GM12878 (cell line): Measurements from ENCODE around the gene ZNF200. TPM values are rescaled to one million over a fixed set of nuclear protein-coding genes. Genes with fewer than 3 reads are reported as not detected.

Experiments used
- ASH2L ChIP-seq: fragments of 300-600, 200-600 bp; sonication (generic); IDR thresholded peaks from 2 replicates; pipeline ENCODE4 v1.6.1; 2017; ENCODE audit warnings: low read depth, mild to moderate bottlenecking, borderline replicate concordance
- ATF7 ChIP-seq: fragments of 450-650 bp; IDR thresholded peaks from 2 replicates; pipeline ENCODE4 v1.6.1; 2016; ENCODE audit warnings: low read depth, mild to moderate bottlenecking
- BACH1 ChIP-seq: fragments of 450-650 bp; IDR thresholded peaks from 2 replicates; pipeline ENCODE4 v1.6.1; 2017; ENCODE audit warnings: mild to moderate bottlenecking, borderline replicate concordance
- BCL3 ChIP-seq: IDR thresholded peaks from 2 replicates; pipeline ENCODE4 v1.6.1; 2011; ENCODE audit warnings: borderline replicate concordance, low read depth, mild to moderate bottlenecking, moderate library complexity, low read length; ENCODE audit not compliant: insufficient read depth, poor library complexity, severe bottlenecking
- CBFB ChIP-seq: IDR thresholded peaks from 2 replicates; pipeline ENCODE4 v1.6.1; 2016; ENCODE audit warnings: antibody characterized with exemption, low read depth
- CBX5 ChIP-seq: sonication (generic); IDR thresholded peaks from 2 replicates; pipeline ENCODE4 v1.6.1; 2016; ENCODE audit warnings: low read depth, moderate library complexity, mild to moderate bottlenecking, inconsistent platforms
- ESRRA ChIP-seq: IDR thresholded peaks from 2 replicates; pipeline ENCODE4 v1.6.1; 2012; ENCODE audit warnings: mild to moderate bottlenecking, low read length, improper control_type of control experiment
- EZH2 ChIP-seq: IDR thresholded peaks from 2 replicates; pipeline ENCODE4 v1.6.1; 2012; ENCODE audit warnings: low read depth, mild to moderate bottlenecking, control low read depth, inconsistent platforms, low read length, borderline replicate concordance; ENCODE audit not compliant: control insufficient read depth
- GABPA ChIP-seq: IDR thresholded peaks from 2 replicates; pipeline ENCODE4 v1.6.1; 2014; ENCODE audit warnings: antibody characterized with exemption, low read depth, mild to moderate bottlenecking, inconsistent platforms
- NFXL1 ChIP-seq: fragments of 450-650 bp; IDR thresholded peaks from 2 replicates; pipeline ENCODE4 v1.6.1; 2017; ENCODE audit warnings: antibody characterized with exemption, mild to moderate bottlenecking, borderline replicate concordance
- NFYB ChIP-seq: IDR thresholded peaks from 2 replicates; pipeline ENCODE4 v1.6.1; 2011; ENCODE audit warnings: low read depth, mild to moderate bottlenecking, low read length, improper control_type of control experiment, moderate library complexity; ENCODE audit not compliant: insufficient read depth
- POLR2A ChIP-seq: IDR thresholded peaks from 2 replicates; pipeline ENCODE4 v1.6.1; 2011; ENCODE audit warnings: low read depth, mild to moderate bottlenecking, low read length
- POLR2AphosphoS2 ChIP-seq: IDR thresholded peaks from 2 replicates; pipeline ENCODE4 v1.6.1; 2011; ENCODE audit warnings: low read depth, mild to moderate bottlenecking, low read length, improper control_type of control experiment, moderate library complexity
- REST ChIP-seq: IDR thresholded peaks from 2 replicates; pipeline ENCODE4 v1.6.1; 2012; ENCODE audit warnings: mild to moderate bottlenecking, low read depth, low read length
- SIX5 ChIP-seq: IDR thresholded peaks from 2 replicates; pipeline ENCODE4 v1.6.1; 2011; ENCODE audit warnings: mild to moderate bottlenecking, low read depth, low read length, moderate library complexity; ENCODE audit not compliant: severe bottlenecking
- SPI1 ChIP-seq: IDR thresholded peaks from 2 replicates; pipeline ENCODE4 v1.6.1; 2011; ENCODE audit warnings: low read depth, mild to moderate bottlenecking, low read length, moderate library complexity, borderline replicate concordance; ENCODE audit not compliant: insufficient read depth
- TBL1XR1 ChIP-seq: IDR thresholded peaks from 2 replicates; pipeline ENCODE4 v1.6.1; 2012; ENCODE audit warnings: low read depth, low read length, improper control_type of control experiment
- TCF3 ChIP-seq: IDR thresholded peaks from 2 replicates; pipeline ENCODE4 v1.6.1; 2012; ENCODE audit warnings: low read depth, mild to moderate bottlenecking, low read length, borderline replicate concordance; ENCODE audit not compliant: insufficient read depth
- USF1 ChIP-seq: IDR thresholded peaks from 2 replicates; pipeline ENCODE4 v1.6.1; 2011; ENCODE audit warnings: borderline replicate concordance, low read depth, mild to moderate bottlenecking, moderate library complexity, mixed read lengths, low read length; ENCODE audit not compliant: insufficient read depth; ENCODE audit errors: extremely low read length
- ZBTB11 ChIP-seq: fragments of 450-650 bp; formaldehyde crosslinking; IDR thresholded peaks from 2 replicates; pipeline ENCODE4 v1.5.0; 2022; ENCODE audit warnings: mild to moderate bottlenecking, missing genetic modification characterization
- polyA plus RNA-seq, 11 experiments: library from polyadenylated mRNA; depleted of rRNA in 4 of 11; unstranded in 6 of 11; stranded (reverse) in 5 of 11; fragments of >200 nt; fragmentation: Nextera tagmentation in 4 of 11; fragmentation: Illumina TruSeq in 1 of 11; extraction: Ambion mirVana in 4 of 11; extraction: Trizol in 1 of 11; gene quantifications; 1 replicate in 1 of 11; 2 replicates in 10 of 11; pipeline versions ENCODE4 v1.2.1 to v1.2.3, GENCODE V29; 2011 to 2016; ENCODE audit warnings: inconsistent platforms in 2 of 11, missing spikeins in 2 of 11, low read depth in 1 of 11
- total RNA-seq, 4 experiments: library from RNA; depleted of rRNA in 3 of 4; stranded (reverse); fragments of >200 nt in 3 of 4; fragmentation: Illumina TruSeq in 1 of 4; extraction: Trizol in 1 of 4; gene quantifications; 2 replicates each; pipeline versions ENCODE4 v1.2.1 to v1.2.3, GENCODE V29; 2013 to 2021

ZNF200 gene
- total and polyA plus RNA-seq, 10 of the 15 experiments (the other 5 are each of a cell fraction or from before 2014, with no cell fraction given) = 4.0 to 13.9 (median 9.6) TPM

GRCh38 chr16:3282730-3283542 is 48.0 kb upstream of the ZNF200 start, which contains the start of gene ZNF263 (continued):
- TF ChIP-seq SPI1 = no peak
- 0 out of 2 replicates have a peak, but pooled peaks have one; percentile 13 for TF ChIP-seq ASH2L
- TF ChIP-seq CBFB = peak; percentile 62; the same call in 1 of the 2 replicates
- TF ChIP-seq USF1 = peak; percentile 88
- no peak for TF ChIP-seq TCF3
- TF ChIP-seq TBL1XR1 = no peak; the same call in 1 of the 2 replicates
- TF ChIP-seq BACH1 = peak; percentile 91; the same call in 1 of the 2 replicates
- TF ChIP-seq ZBTB11 = no peak
- TF ChIP-seq REST = no peak
- TF ChIP-seq NFYB = peak; percentile 98
- no peak for TF ChIP-seq EZH2
- no peak for TF ChIP-seq CBX5
- TF ChIP-seq GABPA = peak; percentile 92
- TF ChIP-seq ATF7 = peak; percentile 82
- peak; percentile 71 for TF ChIP-seq POLR2A
- peak; percentile 70 for TF ChIP-seq POLR2AphosphoS2
- TF ChIP-seq BCL3 = no peak
- peak; percentile 82 for TF ChIP-seq SIX5
- 0 out of 2 replicates have a peak, but pooled peaks have one; percentile 36 for TF ChIP-seq ESRRA
- TF ChIP-seq NFXL1 = no peak
